AG04450 (cell line): Measurements from ENCODE around the gene LRP1. TPM values are rescaled to one million over a fixed set of nuclear protein-coding genes. Genes with fewer than 3 reads are reported as not detected.

Experiments used
- CTCF ChIA-PET: fragments of 300-600, 350-600 bp; formaldehyde crosslinking; extraction: SDS; loops from one replicate; lab custom pipeline; 2022; ENCODE audit warnings: antibody characterized with exemption, inconsistent platforms; lab: Charles Lee
- POLR2A ChIA-PET: fragments of 350-600 bp; formaldehyde crosslinking; extraction: SDS; loops from one replicate; lab custom pipeline; 2021; ENCODE audit warnings: antibody characterized with exemption, inconsistent platforms; lab: Yijun Ruan, JAX
- DNase-seq: peaks from one replicate; pipeline ENCODE4 v3.0.0-alpha.2; 2011; ENCODE audit warnings: low read depth, low spot score
- H3K27ac ChIP-seq: one replicate; pipeline ENCODE4 v1.5.1; 2012; ENCODE audit warnings: low read depth, low read length, control low read depth
- H3K27me3 ChIP-seq: one replicate; pipeline ENCODE4 v1.6.0; 2012; ENCODE audit warnings: low read length; ENCODE audit not compliant: control insufficient read depth, insufficient read depth
- H3K4me3 ChIP-seq: 2 replicates; pipeline ENCODE4 v1.5.1; 2011; ENCODE audit warnings: mild to moderate bottlenecking, low read depth, low read length, control low read depth
- H3K9me3 ChIP-seq: 2 replicates; pipeline ENCODE4 v1.5.1; 2012; ENCODE audit warnings: low read length; ENCODE audit not compliant: control insufficient read depth, insufficient read depth
- CTCF ChIP-seq: IDR thresholded peaks from 2 replicates; pipeline ENCODE4 v1.5.1; 2011; ENCODE audit warnings: low read depth, low read length, control low read depth, inconsistent platforms
- polyA plus RNA-seq: library from polyadenylated mRNA; depleted of rRNA; stranded (reverse); fragments of >200 nt; gene quantifications from 2 replicates; pipeline ENCODE4 v1.2.3, GENCODE V29; 2011

The LRP1 gene
- polyA plus RNA-seq, 1 experiment: 49.9 TPM

GRCh38 chr12:57139796-57140649, 11.7 kb downstream of the LRP1 start:
- DNase-seq: no peak
- Histone ChIP-seq H3K27me3 (no peaks in the 10 kb centered on the region), H3K27ac (no peak overlapping the region), H3K9me3 (no peaks in the 10 kb centered on the region), H3K4me3 (no peak overlapping the region)
- no peak for TF ChIP-seq CTCF
- ChIA-PET CTCF (interaction anchor here (0.9 kb wide), 1 partner anchor 16 kb away, joined by 3 read pairs; no protein-coding TSS in a partner anchor), POLR2A (no interaction called here)

- ChIA-PET CTCF (interaction anchor here (0.5 kb wide), 1 partner anchor 30 kb away, joined by 7 read pairs; the partner anchor contains the start of gene STAT6), POLR2A (no interaction called here)
- Histone ChIP-seq H3K9me3 (no peaks in the 10 kb centered on the region), H3K27ac (no peak overlapping the region), H3K4me3 (no peak overlapping the region), H3K27me3 (no peaks in the 10 kb centered on the region)
- no peak for DNase-seq
- no peak for TF ChIP-seq CTCF
These were observed 13.0 kb downstream of the LRP1 start for GRCh38 chr12:57141249-57141648.

- CTCF ChIA-PET: interaction anchor here (0.9 kb wide), 1 partner anchor 9 kb away, joined by 3 read pairs; no protein-coding TSS in a partner anchor
- Histone ChIP-seq H3K27ac (no peak overlapping the region), H3K4me3 (no peak overlapping the region), H3K9me3 (no peaks in the 10 kb centered on the region), H3K27me3 (no peaks in the 10 kb centered on the region)
- DNase-seq: no peak
- TF ChIP-seq CTCF: no peak
- POLR2A ChIA-PET: interaction anchor here (0.6 kb wide), 1 partner anchor 47 kb away, joined by 3 read pairs; no protein-coding TSS in a partner anchor
These were observed 13.8 kb downstream of the LRP1 start for GRCh38 chr12:57142121-57142520.

GRCh38 chr12:57142727-57143126, 14.4 kb downstream of the LRP1 start:
- no peak for TF ChIP-seq CTCF
- H3K27ac ChIP-seq: no peak overlapping the region

GRCh38 chr12:57143454-57143853, 15.2 kb downstream of the LRP1 start:
- TF ChIP-seq CTCF: no peak
- no peak overlapping the region for H3K27ac ChIP-seq
- no peak for DNase-seq
- no peak overlapping the region for H3K4me3 ChIP-seq
- H3K9me3 ChIP-seq: no peaks in the 10 kb centered on the region
- no peaks in the 10 kb centered on the region for H3K27me3 ChIP-seq
- POLR2A ChIA-PET: no interaction called here
- CTCF ChIA-PET: no interaction called here

More at GRCh38 chr12:57142727-57143126, 14.4 kb downstream of the LRP1 start:
- ChIA-PET POLR2A (no interaction called here), CTCF (interaction anchor here (0.9 kb wide), 1 partner anchor 9 kb away, joined by 3 read pairs; no protein-coding TSS in a partner anchor)
- no peak for DNase-seq
- no peak overlapping the region for H3K4me3 ChIP-seq
- H3K9me3 ChIP-seq: no peaks in the 10 kb centered on the region
- no peaks in the 10 kb centered on the region for H3K27me3 ChIP-seq
